Measurements from ENCODE around the gene SNX13.

Gene SNX13

DNA sequence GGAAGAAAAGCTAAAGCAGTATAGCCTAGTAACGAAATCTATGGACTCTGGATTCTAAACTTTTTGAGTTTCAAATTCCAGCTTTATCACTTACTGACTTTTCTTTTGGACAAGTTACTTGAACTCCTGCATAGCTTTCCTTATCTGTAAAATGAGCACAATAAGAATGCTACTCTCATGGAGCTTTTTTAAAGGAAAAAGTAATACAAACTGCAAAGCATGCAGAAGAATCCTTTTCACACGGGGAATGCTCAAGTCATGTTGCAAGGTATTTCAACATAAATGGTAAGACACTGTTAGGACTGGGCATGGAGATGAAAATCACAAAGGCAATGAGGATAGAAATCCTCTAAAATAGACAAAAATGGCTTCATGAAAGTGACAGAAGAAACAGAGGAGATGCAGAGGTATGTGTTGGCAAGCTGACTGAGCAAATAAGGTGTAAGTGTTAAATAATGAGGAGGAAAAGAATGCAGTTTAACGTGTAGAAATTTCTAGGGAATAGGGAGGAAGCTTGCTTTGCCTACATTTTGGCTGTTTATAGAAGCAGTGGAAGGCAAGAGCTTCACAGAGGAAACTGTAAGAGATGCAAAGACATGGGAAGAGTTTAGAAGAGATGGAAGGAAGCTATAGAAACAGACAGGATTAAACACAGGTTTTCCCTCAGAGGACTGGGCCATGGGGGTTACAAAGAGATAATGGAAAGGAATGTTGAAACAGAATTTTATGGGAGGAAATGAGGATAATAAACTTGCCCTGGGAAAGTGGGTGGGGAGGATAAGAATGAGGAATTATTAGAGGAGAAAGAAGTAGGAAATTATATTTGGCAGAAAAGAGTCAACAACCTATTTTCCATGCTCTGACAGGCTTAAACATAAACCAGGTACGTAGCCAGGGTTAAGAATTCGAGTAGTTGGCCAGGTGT lies 28.8 kb upstream of the SNX13 start:
- Histone ChIP-seq H3K27me3 (ENCODE audit: insufficient read depth, low read length) (no peaks in the 10 kb centered on the region), H3K9ac (ENCODE audit: low read depth, low read length) (no peak overlapping the region), H3K4me1 (ENCODE audit: insufficient read depth, low read length) (no peaks in the 10 kb centered on the region), H3K9me3 (ENCODE audit: insufficient read depth, low read depth, low read length) (no peaks in the 10 kb centered on the region), H3K27ac (ENCODE audit: low read length) (no peak overlapping the region), H3K36me3 (ENCODE audit: insufficient read depth, low read depth, low read length) (no peaks in the 10 kb centered on the region), H3K4me3 (ENCODE audit: low read length) (no peak overlapping the region)

DNA sequence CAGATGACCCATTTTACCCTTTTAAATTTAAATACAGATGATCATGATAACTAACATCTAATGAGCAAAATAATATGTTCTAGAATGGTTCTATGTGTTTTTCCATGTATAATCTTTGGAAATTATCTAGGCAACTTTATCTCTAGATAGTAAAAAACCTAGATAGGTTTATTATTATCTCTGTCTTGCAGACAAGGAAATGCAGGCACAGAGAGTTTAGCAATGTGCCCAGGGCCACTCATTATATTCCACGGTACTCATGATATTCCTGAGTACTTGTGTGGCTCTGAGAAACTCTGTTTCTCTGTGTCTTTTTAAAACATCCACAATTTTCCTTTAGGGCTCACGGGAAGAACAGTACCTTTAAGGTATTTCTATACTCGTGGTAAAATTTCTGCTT lies 26.4 kb upstream of the SNX13 start:
- H3K4me3 ChIP-seq (ENCODE audit: low read length) = no peak overlapping the region
- no peaks in the 10 kb centered on the region for H3K27me3 ChIP-seq (ENCODE audit: insufficient read depth, low read length)
- H3K27ac ChIP-seq (ENCODE audit: low read length) = no peak overlapping the region
- H3K9me3 ChIP-seq (ENCODE audit: insufficient read depth, low read depth, low read length) = no peaks in the 10 kb centered on the region
- H3K4me1 ChIP-seq (ENCODE audit: insufficient read depth, low read length) = no peaks in the 10 kb centered on the region
- no peak overlapping the region for H3K9ac ChIP-seq (ENCODE audit: low read depth, low read length)
- H3K36me3 ChIP-seq (ENCODE audit: insufficient read depth, low read depth, low read length) = no peaks in the 10 kb centered on the region

DNA sequence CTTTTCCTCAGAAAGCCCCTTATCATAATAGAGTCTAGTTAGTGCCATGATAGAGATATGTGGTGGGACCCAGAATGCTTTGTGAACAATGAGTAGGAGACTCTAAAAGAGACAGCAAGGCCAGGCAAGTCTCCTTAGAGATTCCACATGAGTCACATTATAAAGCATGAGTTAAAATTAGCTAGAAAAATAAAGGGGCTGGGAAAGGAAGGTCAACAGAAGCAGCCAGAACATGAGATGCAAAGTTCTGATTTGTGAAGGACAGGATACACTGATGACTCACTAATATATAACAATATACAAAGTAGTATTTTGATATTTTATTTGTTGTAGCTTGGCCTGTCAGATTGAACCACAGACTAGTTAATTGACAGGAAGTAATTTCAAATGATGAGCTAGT lies 25.3 kb upstream of the SNX13 start:
- Histone ChIP-seq H3K27ac (ENCODE audit: low read length) (no peak overlapping the region), H3K36me3 (ENCODE audit: insufficient read depth, low read depth, low read length) (no peaks in the 10 kb centered on the region), H3K9ac (ENCODE audit: low read depth, low read length) (no peak overlapping the region), H3K27me3 (ENCODE audit: insufficient read depth, low read length) (no peaks in the 10 kb centered on the region), H3K4me3 (ENCODE audit: low read length) (no peak overlapping the region), H3K9me3 (ENCODE audit: insufficient read depth, low read depth, low read length) (no peaks in the 10 kb centered on the region), H3K4me1 (ENCODE audit: insufficient read depth, low read length) (no peaks in the 10 kb centered on the region)

DNA sequence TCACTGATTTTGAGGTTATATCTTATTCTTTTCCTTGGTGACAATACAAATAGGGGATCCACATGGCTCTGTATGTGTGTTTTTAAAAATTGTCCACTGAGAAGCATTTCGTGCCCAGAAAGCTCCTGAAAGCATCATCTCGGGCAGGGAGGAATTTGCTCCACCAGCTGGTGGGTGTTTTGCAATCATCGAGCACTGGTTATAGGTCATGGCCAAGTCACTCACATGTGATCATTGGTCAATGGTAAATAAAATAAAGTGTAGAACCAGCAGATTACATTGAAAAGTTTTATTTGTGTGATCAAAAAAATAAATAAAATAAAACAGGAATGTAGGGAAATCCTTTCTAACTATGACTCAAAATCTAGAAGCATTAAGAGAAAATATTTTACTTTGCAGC lies 23.0 kb upstream of the SNX13 start:
- Histone ChIP-seq H3K9me3 (ENCODE audit: insufficient read depth, low read depth, low read length) (no peaks in the 10 kb centered on the region), H3K27ac (ENCODE audit: low read length) (no peak overlapping the region), H3K36me3 (ENCODE audit: insufficient read depth, low read depth, low read length) (no peaks in the 10 kb centered on the region), H3K27me3 (ENCODE audit: insufficient read depth, low read length) (no peaks in the 10 kb centered on the region), H3K4me1 (ENCODE audit: insufficient read depth, low read length) (no peaks in the 10 kb centered on the region), H3K4me3 (ENCODE audit: low read length) (no peak overlapping the region), H3K9ac (ENCODE audit: low read depth, low read length) (no peak overlapping the region)

DNA sequence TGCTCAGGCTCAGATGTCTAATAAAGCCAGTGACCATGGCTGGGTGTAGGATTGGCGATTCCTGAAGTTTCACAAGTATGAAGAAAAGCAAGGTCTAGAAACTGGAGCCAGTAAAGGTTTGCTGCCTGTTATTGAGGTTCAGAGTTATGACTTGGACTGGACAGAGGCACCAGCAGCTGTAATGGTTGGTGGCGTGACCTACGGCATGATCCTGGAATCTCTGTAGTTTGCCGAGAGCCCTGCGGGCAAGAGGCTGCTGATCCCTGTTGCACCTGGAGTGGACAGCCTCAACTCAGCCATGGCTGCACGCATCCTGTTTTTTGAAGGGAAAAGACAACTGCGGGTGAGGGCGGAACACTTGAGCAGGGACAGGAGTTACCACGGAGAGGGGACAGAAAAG lies 22.4 kb upstream of the SNX13 start:
- H3K27ac ChIP-seq (ENCODE audit: low read length) = no peak overlapping the region
- no peak overlapping the region for H3K4me3 ChIP-seq (ENCODE audit: low read length)
- no peaks in the 10 kb centered on the region for H3K36me3 ChIP-seq (ENCODE audit: insufficient read depth, low read depth, low read length)
- no peak overlapping the region for H3K9ac ChIP-seq (ENCODE audit: low read depth, low read length)
- H3K4me1 ChIP-seq (ENCODE audit: insufficient read depth, low read length) = no peaks in the 10 kb centered on the region
- H3K9me3 ChIP-seq (ENCODE audit: insufficient read depth, low read depth, low read length) = no peaks in the 10 kb centered on the region
- H3K27me3 ChIP-seq (ENCODE audit: insufficient read depth, low read length) = no peaks in the 10 kb centered on the region

DNA sequence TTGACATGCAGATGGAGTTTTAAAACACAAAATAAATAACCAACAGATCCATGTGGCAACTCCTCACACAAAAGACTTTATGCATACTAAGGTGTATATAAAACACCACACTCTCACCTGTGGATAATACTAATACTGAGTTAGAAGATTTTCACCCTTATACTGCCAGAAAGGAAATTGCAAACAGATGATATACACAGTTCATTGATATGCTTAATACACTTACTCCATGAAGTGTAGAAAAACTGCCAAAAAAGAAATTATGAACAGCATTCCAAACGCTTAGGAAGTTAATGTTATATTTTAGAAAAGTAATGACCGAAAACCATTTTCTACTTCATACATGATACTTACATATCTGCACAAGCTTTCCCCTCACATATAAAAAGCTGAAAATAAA lies 17.6 kb upstream of the SNX13 start:
- Histone ChIP-seq H3K36me3 (ENCODE audit: insufficient read depth, low read depth, low read length) (no peaks in the 10 kb centered on the region), H3K27ac (ENCODE audit: low read length) (no peak overlapping the region), H3K9me3 (ENCODE audit: insufficient read depth, low read depth, low read length) (no peaks in the 10 kb centered on the region), H3K4me3 (ENCODE audit: low read length) (no peak overlapping the region), H3K27me3 (ENCODE audit: insufficient read depth, low read length) (no peaks in the 10 kb centered on the region), H3K9ac (ENCODE audit: low read depth, low read length) (no peak overlapping the region), H3K4me1 (ENCODE audit: insufficient read depth, low read length) (no peaks in the 10 kb centered on the region)

DNA sequence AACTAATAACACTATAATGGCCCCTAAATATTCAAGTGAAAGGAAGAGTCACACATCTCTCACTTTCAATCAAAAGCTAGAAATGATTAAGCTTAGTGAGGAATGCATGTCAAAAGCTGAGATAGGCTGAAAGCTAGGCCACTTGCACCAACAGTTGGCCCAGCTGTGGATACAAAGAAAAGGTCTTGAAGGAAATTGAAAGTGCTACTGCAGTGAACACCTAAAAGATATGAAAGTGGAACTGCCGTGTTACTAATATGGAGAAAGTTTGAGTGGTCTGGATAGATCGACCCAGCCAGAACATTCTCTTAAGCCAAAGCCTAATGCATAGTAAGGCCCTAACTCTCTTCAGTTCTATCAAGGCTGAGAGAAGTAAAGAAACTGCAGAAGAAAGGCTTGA lies 12.1 kb upstream of the SNX13 start:
- no peaks in the 10 kb centered on the region for H3K9me3 ChIP-seq (ENCODE audit: insufficient read depth, low read depth, low read length)
- H3K27me3 ChIP-seq (ENCODE audit: insufficient read depth, low read length) = no peaks in the 10 kb centered on the region
- H3K9ac ChIP-seq (ENCODE audit: low read depth, low read length) = no peak overlapping the region
- H3K27ac ChIP-seq (ENCODE audit: low read length) = no peak overlapping the region
- no peak overlapping the region for H3K4me3 ChIP-seq (ENCODE audit: low read length)
- no peaks in the 10 kb centered on the region for H3K36me3 ChIP-seq (ENCODE audit: insufficient read depth, low read depth, low read length)
- no peaks in the 10 kb centered on the region for H3K4me1 ChIP-seq (ENCODE audit: insufficient read depth, low read length)

DNA sequence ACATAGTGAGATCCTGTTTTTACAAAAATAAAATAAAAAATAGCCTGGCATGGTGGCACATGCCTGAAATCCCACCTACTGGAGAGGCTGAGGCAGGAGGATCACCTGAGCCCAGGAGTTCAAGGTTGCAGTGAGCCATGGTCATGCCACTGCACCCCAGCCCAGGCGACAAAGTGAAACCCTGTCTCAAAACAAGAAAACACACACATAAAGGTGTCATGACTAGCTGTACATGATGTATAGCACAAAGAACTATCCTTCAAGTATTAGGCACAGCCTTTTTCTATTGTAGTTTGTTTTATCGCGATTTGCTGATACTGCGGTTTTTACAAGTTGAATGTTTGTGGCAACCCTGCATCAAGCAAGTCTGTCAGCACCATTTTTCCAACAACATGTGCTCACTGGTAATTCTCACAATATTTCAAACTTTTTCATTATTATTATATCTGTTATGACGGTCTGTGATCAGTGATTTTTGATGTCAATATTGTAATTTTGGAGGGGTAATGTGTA lies 11.5 kb upstream of the SNX13 start:
- no peaks in the 10 kb centered on the region for H3K27me3 ChIP-seq (ENCODE audit: insufficient read depth, low read length)
- H3K27ac ChIP-seq (ENCODE audit: low read length) = no peak overlapping the region

DNA sequence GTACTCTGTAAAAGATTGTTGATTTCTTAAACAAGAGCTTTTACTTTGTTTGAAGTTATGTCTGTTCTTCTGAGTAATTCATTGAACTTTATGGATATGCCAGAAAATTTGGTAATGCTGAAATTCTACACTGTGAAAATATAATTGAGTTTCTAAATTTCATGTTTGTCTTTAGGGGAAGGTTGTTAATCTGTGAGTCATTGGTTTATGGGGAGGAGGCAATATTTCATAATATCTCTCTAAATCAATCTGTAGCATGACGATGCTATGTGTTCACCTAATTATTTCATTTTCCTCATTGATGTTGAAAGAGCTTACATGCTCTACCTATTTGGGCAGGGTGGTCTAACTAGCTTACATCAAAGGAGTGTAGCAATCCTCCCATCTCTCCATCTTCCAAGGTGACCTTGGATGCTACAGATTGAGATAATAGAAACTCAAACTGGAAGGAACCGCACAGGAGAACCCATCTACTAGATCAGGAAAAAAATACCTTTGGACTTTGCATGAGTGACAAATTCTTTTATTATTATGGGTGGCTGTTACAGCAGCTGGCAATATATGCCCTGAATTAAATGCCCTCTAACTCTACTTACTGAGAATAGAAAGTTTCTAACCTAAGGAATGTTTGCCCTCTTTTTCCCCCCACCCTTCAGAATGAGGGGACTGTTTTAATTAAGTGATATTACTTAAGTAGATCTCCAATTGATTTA lies 8.4 kb upstream of the SNX13 start:
- Histone ChIP-seq H3K9ac (ENCODE audit: low read depth, low read length) (no peak overlapping the region), H3K4me1 (ENCODE audit: insufficient read depth, low read length) (no peaks in the 10 kb centered on the region), H3K36me3 (ENCODE audit: insufficient read depth, low read depth, low read length) (no peaks in the 10 kb centered on the region), H3K4me3 (ENCODE audit: low read length) (no peak overlapping the region), H3K27ac (ENCODE audit: low read length) (no peak overlapping the region), H3K9me3 (ENCODE audit: insufficient read depth, low read depth, low read length) (no peaks in the 10 kb centered on the region), H3K27me3 (ENCODE audit: insufficient read depth, low read length) (no peaks in the 10 kb centered on the region)

More for the DNA sequence above, 11.5 kb upstream of the SNX13 start:
- H3K9me3 ChIP-seq (ENCODE audit: insufficient read depth, low read depth, low read length) = no peaks in the 10 kb centered on the region
- H3K9ac ChIP-seq (ENCODE audit: low read depth, low read length) = no peak overlapping the region
- no peaks in the 10 kb centered on the region for H3K36me3 ChIP-seq (ENCODE audit: insufficient read depth, low read depth, low read length)
- no peaks in the 10 kb centered on the region for H3K4me1 ChIP-seq (ENCODE audit: insufficient read depth, low read length)
- H3K4me3 ChIP-seq (ENCODE audit: low read length) = no peak overlapping the region

DNA sequence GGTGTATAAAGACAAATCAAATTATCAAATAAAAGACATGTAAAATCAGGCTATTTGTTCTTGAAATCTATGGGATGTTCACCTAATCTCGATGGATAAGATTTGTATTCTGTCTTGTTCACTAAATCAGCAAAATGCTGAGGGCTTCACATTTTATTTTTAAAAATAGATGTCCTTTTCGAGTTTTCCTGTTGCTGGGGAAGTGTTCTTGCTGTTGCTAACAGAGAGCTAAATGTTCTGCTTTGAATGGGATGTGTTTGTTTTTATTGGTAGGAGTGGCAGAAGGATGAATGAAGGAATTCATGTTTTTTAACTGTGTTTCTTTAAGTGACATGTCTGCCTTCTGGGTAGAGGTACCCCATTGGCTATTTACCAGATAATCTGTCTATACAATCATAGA lies 7.3 kb upstream of the SNX13 start:
- H3K27me3 ChIP-seq (ENCODE audit: insufficient read depth, low read length) = no peaks in the 10 kb centered on the region

DNA sequence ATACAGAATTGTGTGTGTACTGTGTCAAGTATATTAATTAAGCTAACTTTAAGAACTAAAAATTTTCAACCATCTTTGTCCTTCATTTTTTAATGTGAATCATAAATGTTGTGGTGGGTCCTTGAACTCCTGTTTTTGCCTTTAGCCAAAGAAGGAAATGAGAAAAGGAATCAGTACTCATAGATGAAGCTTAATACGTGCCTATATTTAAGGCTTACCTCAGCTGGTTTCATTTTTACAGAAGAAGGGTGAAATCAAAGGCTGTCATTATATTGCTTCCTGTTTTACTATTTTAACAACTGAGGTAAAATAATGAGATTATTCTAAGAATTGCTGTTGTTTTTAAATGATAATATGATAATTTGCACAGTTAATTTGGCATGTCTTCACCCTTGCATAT lies 6.3 kb upstream of the SNX13 start:
- H3K9ac ChIP-seq (ENCODE audit: low read depth, low read length) = no peak overlapping the region
- no peaks in the 10 kb centered on the region for H3K36me3 ChIP-seq (ENCODE audit: insufficient read depth, low read depth, low read length)
- no peaks in the 10 kb centered on the region for H3K9me3 ChIP-seq (ENCODE audit: insufficient read depth, low read depth, low read length)
- no peak overlapping the region for H3K4me3 ChIP-seq (ENCODE audit: low read length)
- H3K27ac ChIP-seq (ENCODE audit: low read length) = no peak overlapping the region
- no peaks in the 10 kb centered on the region for H3K27me3 ChIP-seq (ENCODE audit: insufficient read depth, low read length)
- peaks cover 1% of the 10 kb centered on the region; the same call in 1 of the 2 replicates for H3K4me1 ChIP-seq (ENCODE audit: insufficient read depth, low read length)

More for the DNA sequence above, 7.3 kb upstream of the SNX13 start:
- Histone ChIP-seq H3K9ac (ENCODE audit: low read depth, low read length) (no peak overlapping the region), H3K4me1 (ENCODE audit: insufficient read depth, low read length) (no peaks in the 10 kb centered on the region), H3K4me3 (ENCODE audit: low read length) (no peak overlapping the region), H3K36me3 (ENCODE audit: insufficient read depth, low read depth, low read length) (no peaks in the 10 kb centered on the region), H3K27ac (ENCODE audit: low read length) (no peak overlapping the region), H3K9me3 (ENCODE audit: insufficient read depth, low read depth, low read length) (no peaks in the 10 kb centered on the region)

DNA sequence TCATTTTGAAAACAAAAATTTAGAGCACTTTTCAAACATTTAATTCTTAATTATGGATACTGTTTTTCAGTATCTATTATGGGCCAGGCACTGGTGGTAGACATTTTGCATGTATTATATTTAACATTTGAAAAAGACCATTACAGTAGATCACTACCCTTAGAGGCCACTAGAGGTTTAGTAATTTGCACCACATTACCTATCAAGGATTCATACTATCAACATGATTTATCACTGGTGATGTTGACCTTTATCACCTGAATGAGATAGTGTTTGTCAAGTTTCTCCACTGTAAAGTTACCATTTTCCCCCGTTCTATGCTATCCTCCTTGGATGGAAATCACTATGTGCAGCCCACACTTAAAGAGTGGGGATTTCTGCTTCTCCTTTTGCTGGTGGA lies 4.4 kb upstream of the SNX13 start:
- no peak overlapping the region for H3K9ac ChIP-seq (ENCODE audit: low read depth, low read length)

More for the DNA sequence above, 4.4 kb upstream of the SNX13 start:
- Histone ChIP-seq H3K27ac (ENCODE audit: low read length) (no peak overlapping the region), H3K4me1 (ENCODE audit: insufficient read depth, low read length) (peaks cover 5% of the 10 kb centered on the region; the same call in 1 of the 2 replicates), H3K27me3 (ENCODE audit: insufficient read depth, low read length) (no peaks in the 10 kb centered on the region), H3K9me3 (ENCODE audit: insufficient read depth, low read depth, low read length) (no peaks in the 10 kb centered on the region), H3K36me3 (ENCODE audit: insufficient read depth, low read depth, low read length) (no peaks in the 10 kb centered on the region), H3K4me3 (ENCODE audit: low read length) (no peak overlapping the region)
